PC-3 (cell line): Measurements from ENCODE around the gene DIPK1C. TPM values are rescaled to one million over a fixed set of nuclear protein-coding genes. Genes with fewer than 3 reads are reported as not detected.

Source experiments
- ATAC-seq: fragments of 200-7000 bp; cut with Tn5 transposase; 2 replicates; pipeline ENCODE4 v1.9.1; 2020; ENCODE audit warnings: mild to moderate bottlenecking, moderate library complexity
- BruUV-seq: library from RNA; stranded (reverse); fragments of 400-500 nt; replicated peaks from 2 replicates; lab custom pipeline; 2021; lab: Mats Ljungman, UMichigan
- CTCF ChIA-PET: fragments of 300-600 bp; sonication (Branson Sonifier 250); formaldehyde crosslinking; loops from one replicate; lab custom pipeline; 2022; ENCODE audit warnings: antibody characterized with exemption; lab: Charles Lee
- POLR2A ChIA-PET: fragments of 300-600 bp; sonication (Branson Sonifier 250); formaldehyde crosslinking; loops from one replicate; lab custom pipeline; 2022; ENCODE audit warnings: antibody characterized with exemption; ENCODE audit not compliant: unreplicated experiment; lab: Charles Lee
- DNase-seq: peaks from one replicate; pipeline ENCODE4 v3.0.0-alpha.2; 2015
- H2AFZ ChIP-seq: fragments of 300-600 bp; sonication (generic); 2 replicates; pipeline ENCODE4 v1.6.0; 2016; ENCODE audit warnings: antibody characterized with exemption, low read length
- H3F3A ChIP-seq: fragments of 300-600 bp; sonication (generic); one replicate; pipeline ENCODE4 v1.6.0; 2017; ENCODE audit warnings: antibody characterized with exemption, low read length, control low read depth, mild to moderate bottlenecking; ENCODE audit not compliant: unreplicated experiment
- H3K27ac ChIP-seq: fragments of 300-600 bp; sonication (generic); 2 replicates; pipeline ENCODE4 v1.5.1; 2016; ENCODE audit warnings: mild to moderate bottlenecking, low read length
- H3K27me3 ChIP-seq: fragments of 300-600 bp; sonication (generic); 2 replicates; pipeline ENCODE4 v1.6.1; 2016; ENCODE audit warnings: low read length, mixed read lengths
- H3K36me3 ChIP-seq: fragments of 300-600 bp; sonication (generic); 2 replicates; pipeline ENCODE4 v1.6.1; 2016; ENCODE audit warnings: low read depth, mixed run types, low read length, mixed read lengths
- H3K4me1 ChIP-seq: fragments of 300-600 bp; sonication (generic); 2 replicates; pipeline ENCODE4 v1.5.1; 2016; ENCODE audit warnings: low read length; ENCODE audit not compliant: insufficient read depth
- H3K4me2 ChIP-seq: fragments of 300-600 bp; sonication (generic); 2 replicates; pipeline ENCODE4 v1.6.0; 2016; ENCODE audit warnings: low read length
- H3K4me3 ChIP-seq: fragments of 300-600 bp; sonication (generic); 2 replicates; pipeline ENCODE4 v1.5.1; 2016; ENCODE audit warnings: mild to moderate bottlenecking, low read length, mixed read lengths
- H3K79me2 ChIP-seq: fragments of 300-600 bp; sonication (generic); 2 replicates; pipeline ENCODE4 v1.6.1; 2017; ENCODE audit warnings: low read length, mixed read lengths
- H3K9ac ChIP-seq: fragments of 300-600 bp; sonication (generic); 2 replicates; pipeline ENCODE4 v1.6.0; 2016; ENCODE audit warnings: mild to moderate bottlenecking, low read length
- H3K9me2 ChIP-seq: fragments of 300-600 bp; sonication (generic); replicated peaks from 2 replicates; pipeline ENCODE4 v1.6.1; 2016; ENCODE audit warnings: mixed run types, low read length, mixed read lengths
- H3K9me3 ChIP-seq: fragments of 300-600 bp; sonication (generic); 2 replicates; pipeline ENCODE4 v1.6.1; 2016; ENCODE audit warnings: low read length, mixed read lengths
- H4K20me1 ChIP-seq: fragments of 300-600 bp; sonication (generic); 2 replicates; pipeline ENCODE4 v1.6.1; 2016; ENCODE audit warnings: low read length, mixed read lengths
- EZH2 ChIP-seq: fragments of 300-600 bp; sonication (generic); IDR thresholded peaks from one replicate; pipeline ENCODE4 v1.6.1; 2017; ENCODE audit warnings: antibody characterized with exemption, mild to moderate bottlenecking, low read length; ENCODE audit not compliant: unreplicated experiment
- EZH2phosphoT487 ChIP-seq: fragments of 300-600 bp; sonication (generic); IDR thresholded peaks from 2 replicates; pipeline ENCODE4 v1.6.1; 2018; ENCODE audit warnings: mild to moderate bottlenecking, antibody characterized with exemption, low read length, borderline replicate concordance
- intact Hi-C: fragments of 100-400 bp; cut with micrococcal nuclease; formaldehyde crosslinking; loops from 2 replicates; pipeline ENCODE4 v1.9.0; 2023
- total RNA-seq: library from RNA; depleted of rRNA; stranded (reverse); fragments of >200 nt; gene quantifications from 2 replicates; pipeline ENCODE4 v1.2.3, GENCODE V29; 2014
- TF ChIP-seq, protein P1 (sequence below): fragments of 300-600 bp; sonication (generic); conservative IDR thresholded peaks from 2 replicates; pipeline ENCODE4 v1.5.1; 2017; ENCODE audit warnings: antibody characterized with exemption, low read depth, mild to moderate bottlenecking, low read length

Gene DIPK1C
- total RNA-seq, 1 experiment from 2014 or later, result not detected

DNA sequence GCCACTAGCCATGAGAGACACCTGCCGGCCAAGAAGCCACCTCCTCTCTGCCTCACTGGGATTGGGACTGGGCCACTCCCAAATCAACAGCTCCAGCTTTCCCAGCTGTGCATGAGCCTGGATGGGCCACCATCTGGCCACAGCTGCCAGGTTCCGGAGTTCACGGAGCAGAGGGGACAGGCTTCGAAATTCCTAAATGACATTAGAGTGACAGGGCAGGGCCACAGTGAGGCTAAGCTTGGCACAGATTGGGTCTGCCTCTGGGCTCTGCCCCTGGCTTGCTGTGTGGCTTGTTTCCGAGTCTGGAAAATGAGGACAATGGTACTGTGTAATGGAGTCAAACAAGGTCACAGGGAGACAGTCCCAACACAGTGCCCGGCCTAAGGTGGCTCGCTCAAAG, 6.5 kb downstream of the DIPK1C start:
- ChIA-PET CTCF (no interaction called here), POLR2A (no interaction called here)
- Histone ChIP-seq H3K4me2 (no peak overlapping the region), H3K9me2 (no peaks in the 10 kb centered on the region), H3K27ac (no peak overlapping the region), H3K9me3 (no peaks in the 10 kb centered on the region), H3K79me2 (no peaks in the 10 kb centered on the region), H3K9ac (no peak overlapping the region), H2AFZ (no peak overlapping the region), H3K4me3 (no peak overlapping the region), H3K4me1 (no peaks in the 10 kb centered on the region), H3F3A (no peaks in the 10 kb centered on the region), H3K36me3 (no peaks in the 10 kb centered on the region), H4K20me1 (no peaks in the 10 kb centered on the region), H3K27me3 (peaks cover 93% of the 10 kb centered on the region)
- BruUV-seq, result no TSS peak
- ATAC-seq (no peak), DNase-seq (no peak)
- intact Hi-C loops, result no loop called here
- TF ChIP-seq, protein P1, sequence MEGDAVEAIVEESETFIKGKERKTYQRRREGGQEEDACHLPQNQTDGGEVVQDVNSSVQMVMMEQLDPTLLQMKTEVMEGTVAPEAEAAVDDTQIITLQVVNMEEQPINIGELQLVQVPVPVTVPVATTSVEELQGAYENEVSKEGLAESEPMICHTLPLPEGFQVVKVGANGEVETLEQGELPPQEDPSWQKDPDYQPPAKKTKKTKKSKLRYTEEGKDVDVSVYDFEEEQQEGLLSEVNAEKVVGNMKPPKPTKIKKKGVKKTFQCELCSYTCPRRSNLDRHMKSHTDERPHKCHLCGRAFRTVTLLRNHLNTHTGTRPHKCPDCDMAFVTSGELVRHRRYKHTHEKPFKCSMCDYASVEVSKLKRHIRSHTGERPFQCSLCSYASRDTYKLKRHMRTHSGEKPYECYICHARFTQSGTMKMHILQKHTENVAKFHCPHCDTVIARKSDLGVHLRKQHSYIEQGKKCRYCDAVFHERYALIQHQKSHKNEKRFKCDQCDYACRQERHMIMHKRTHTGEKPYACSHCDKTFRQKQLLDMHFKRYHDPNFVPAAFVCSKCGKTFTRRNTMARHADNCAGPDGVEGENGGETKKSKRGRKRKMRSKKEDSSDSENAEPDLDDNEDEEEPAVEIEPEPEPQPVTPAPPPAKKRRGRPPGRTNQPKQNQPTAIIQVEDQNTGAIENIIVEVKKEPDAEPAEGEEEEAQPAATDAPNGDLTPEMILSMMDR, result no peak
- TF ChIP-seq EZH2phosphoT487, result no peak
- no peak for TF ChIP-seq EZH2

- H3K27ac ChIP-seq, result no peak overlapping the region
- H3K9me3 ChIP-seq, result no peaks in the 10 kb centered on the region
- peaks cover 94% of the 10 kb centered on the region for H3K27me3 ChIP-seq
- no TSS peak for BruUV-seq
- no peaks in the 10 kb centered on the region for H3F3A ChIP-seq
- H4K20me1 ChIP-seq, result no peaks in the 10 kb centered on the region
- DNase-seq, result no peak
- POLR2A ChIA-PET, result no interaction called here
- H3K36me3 ChIP-seq, result no peaks in the 10 kb centered on the region
- CTCF ChIA-PET, result interaction anchor here (1.6 kb wide), 1 partner anchor 46 kb away, joined by 4 read pairs; no protein-coding TSS in a partner anchor
- H3K4me1 ChIP-seq, result no peaks in the 10 kb centered on the region
- H2AFZ ChIP-seq, result no peak overlapping the region
- no peak overlapping the region for H3K4me2 ChIP-seq
- no peak for ATAC-seq
- intact Hi-C loops, result no loop called here
- TF ChIP-seq EZH2phosphoT487 (no peak), EZH2 (no peak)
- TF ChIP-seq, protein P1, result no peak
- no peaks in the 10 kb centered on the region for H3K9me2 ChIP-seq
- H3K4me3 ChIP-seq, result no peak overlapping the region
- H3K9ac ChIP-seq, result no peak overlapping the region
- no peaks in the 10 kb centered on the region for H3K79me2 ChIP-seq
Measured at GRCh38 chr18:74447404-74448152, 9.5 kb downstream of the DIPK1C start.

DNA sequence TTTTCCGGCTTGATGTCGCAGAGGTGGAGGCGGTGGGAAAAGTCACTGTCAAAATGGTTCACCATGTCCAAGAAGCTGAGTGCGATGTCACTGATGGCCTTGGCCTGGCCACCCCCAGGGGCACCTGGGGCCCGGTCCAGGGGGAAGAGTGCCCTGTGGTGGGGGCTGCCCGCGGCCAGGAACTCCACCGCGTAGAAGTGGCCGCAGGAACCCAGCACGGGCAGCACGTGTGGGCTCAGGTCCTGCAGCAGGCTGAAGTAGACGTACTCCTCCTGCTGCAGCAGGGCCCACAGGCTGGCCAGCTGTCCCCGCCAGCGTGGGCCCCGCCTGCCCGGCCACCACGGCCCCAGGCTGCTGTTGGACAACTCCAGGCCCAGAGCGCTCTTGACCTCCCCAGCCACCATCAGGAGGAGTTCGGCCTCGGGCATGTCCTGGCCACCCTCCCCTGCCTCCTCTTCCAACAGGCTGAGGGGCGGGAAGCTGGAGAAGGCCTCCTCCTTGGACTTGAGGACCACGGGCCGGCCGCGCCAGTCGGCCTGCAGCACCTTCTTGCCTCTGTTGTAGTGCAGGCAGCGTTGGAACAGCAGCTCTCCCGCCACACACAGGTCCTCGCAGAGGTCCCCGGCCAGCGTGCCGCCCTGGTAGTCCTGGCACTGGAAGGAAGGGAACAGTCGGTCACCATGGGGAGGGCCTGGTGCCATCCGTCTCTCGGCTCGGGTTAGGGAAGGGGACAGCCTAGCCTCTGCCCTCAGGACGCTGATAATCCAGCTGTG, 10.3 kb downstream of the DIPK1C start:
- ATAC-seq, result no peak
- TF ChIP-seq EZH2 (no peak), EZH2phosphoT487 (no peak)
- TF ChIP-seq, protein P1, result no peak
- POLR2A ChIA-PET, result no interaction called here
- H3K9me3 ChIP-seq, result no peaks in the 10 kb centered on the region
- no peak for DNase-seq
- H2AFZ ChIP-seq, result no peak overlapping the region
- intact Hi-C loops, result no loop called here
- peaks cover 92% of the 10 kb centered on the region for H3K27me3 ChIP-seq
- no peak overlapping the region for H3K27ac ChIP-seq
- CTCF ChIA-PET, result interaction anchor here (1.6 kb wide), 1 partner anchor 47 kb away, joined by 4 read pairs; no protein-coding TSS in a partner anchor
- no peak overlapping the region for H3K4me3 ChIP-seq
- no peak overlapping the region for H3K9ac ChIP-seq
- BruUV-seq, result no TSS peak
- no peaks in the 10 kb centered on the region for H3K4me1 ChIP-seq
- H3K79me2 ChIP-seq, result no peaks in the 10 kb centered on the region
- no peaks in the 10 kb centered on the region for H3F3A ChIP-seq
- H3K9me2 ChIP-seq, result no peaks in the 10 kb centered on the region
- no peaks in the 10 kb centered on the region for H4K20me1 ChIP-seq
- no peak overlapping the region for H3K4me2 ChIP-seq
- H3K36me3 ChIP-seq, result no peaks in the 10 kb centered on the region
